ENCODE measurements around the gene MEGF8. TPM values are rescaled to one million over a fixed set of nuclear protein-coding genes. Genes with fewer than 3 reads are reported as not detected.
"Not testable (repeated sequence)": the region's sequence is repeated elsewhere in the genome, so short reads cannot be mapped to it uniquely, and the experiment has no call there.

The MEGF8 gene
- total RNA-seq, 1 experiment from 2014 or later = 22.9 TPM

DNA sequence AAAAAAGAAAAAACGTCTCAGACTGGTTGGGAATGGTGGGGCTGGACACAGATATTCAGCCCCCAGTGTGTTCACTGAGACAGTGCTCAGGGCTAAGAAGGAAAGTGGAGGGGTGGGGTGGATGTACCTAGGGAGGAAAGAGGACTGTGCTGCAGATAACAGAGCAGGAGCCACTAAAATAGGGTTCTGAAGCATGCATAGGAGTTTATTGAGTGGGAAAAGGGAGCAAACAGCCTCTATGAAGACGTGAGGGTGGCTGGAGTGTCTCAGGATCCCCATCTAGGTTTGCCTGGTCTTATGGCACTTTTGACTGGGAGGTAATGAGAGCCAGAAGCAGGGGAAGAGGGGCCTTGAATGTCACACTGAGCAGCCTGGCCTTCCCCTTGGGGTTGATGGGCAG is 3.4 kb downstream of the MEGF8 start:
- no peak for DNase-seq (ENCODE audit: low spot score)

DNA sequence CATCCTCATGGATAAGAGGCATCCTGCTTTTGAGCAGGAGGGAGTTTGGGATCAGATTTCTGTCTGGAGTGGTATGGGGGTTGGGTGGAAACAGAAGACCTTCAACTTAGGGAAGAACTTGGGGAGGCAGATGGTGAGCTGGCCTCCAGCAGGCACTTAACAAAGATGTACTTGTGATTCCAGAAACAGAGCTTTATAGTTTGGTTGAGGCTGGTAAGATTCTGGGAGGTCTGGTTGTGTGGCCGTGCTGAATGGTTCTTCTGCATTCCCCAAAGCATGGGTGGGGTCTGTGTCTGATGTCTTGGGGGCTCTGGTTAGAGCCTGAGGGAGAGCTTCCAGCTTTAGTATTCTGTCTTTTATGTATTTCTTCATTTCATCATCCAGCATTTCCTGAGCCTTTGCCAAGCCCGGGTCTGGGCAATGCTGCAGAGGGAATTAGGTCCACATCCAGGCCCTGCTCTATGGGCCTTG is 4.8 kb downstream of the MEGF8 start:
- DNase-seq (ENCODE audit: low spot score) = no peak

GRCh38 chr19:42331333-42331732 is 5.9 kb downstream of the MEGF8 start:
- not testable (repeated sequence) for DNase-seq (ENCODE audit: low spot score)

- no peak for DNase-seq (ENCODE audit: low spot score)
These were observed 6.6 kb downstream of the MEGF8 start for GRCh38 chr19:42332059-42332458.

GRCh38 chr19:42333018-42333417 is 7.6 kb downstream of the MEGF8 start:
- no peak for DNase-seq (ENCODE audit: low spot score)

- DNase-seq (ENCODE audit: low spot score) = no peak
These were observed 8.7 kb downstream of the MEGF8 start for GRCh38 chr19:42333975-42334696.

DNA sequence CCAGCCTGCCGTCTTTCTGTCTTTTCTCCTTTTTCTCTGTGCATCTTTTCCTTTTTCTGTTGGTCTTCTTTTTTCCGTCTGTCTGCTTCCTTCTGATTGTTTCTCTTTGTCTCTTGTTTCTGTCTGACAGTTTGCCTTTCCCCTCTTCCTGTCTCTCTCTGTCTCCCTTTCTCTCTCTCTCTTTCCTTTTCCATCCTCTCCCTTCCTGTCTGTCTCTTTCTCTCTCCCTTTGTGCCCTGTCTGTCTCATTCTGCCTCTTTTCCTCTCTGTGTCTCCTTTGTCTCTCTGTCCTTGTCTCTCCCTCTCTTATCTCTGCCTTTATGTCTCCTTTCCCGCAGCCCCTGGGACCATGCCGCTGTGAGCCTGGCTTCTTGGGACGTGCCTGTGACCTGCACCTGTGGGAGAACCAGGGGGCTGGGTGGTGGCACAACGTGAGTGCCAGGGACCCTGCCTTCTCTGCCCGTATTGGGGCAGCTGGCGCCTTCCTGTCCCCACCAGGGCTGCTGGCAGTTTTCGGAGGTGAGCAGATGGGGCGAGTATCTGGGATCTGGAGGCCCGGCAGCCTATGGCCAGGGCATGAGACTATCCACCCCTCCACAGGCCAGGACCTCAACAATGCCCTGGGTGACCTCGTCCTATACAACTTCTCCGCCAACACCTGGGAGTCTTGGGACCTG is 9.4 kb downstream of the MEGF8 start:
- DNase-seq (ENCODE audit: low spot score) = no peak

- DNase-seq (ENCODE audit: low spot score) = no peak
These were observed 10.0 kb downstream of the MEGF8 start for GRCh38 chr19:42335374-42335936.

DNA sequence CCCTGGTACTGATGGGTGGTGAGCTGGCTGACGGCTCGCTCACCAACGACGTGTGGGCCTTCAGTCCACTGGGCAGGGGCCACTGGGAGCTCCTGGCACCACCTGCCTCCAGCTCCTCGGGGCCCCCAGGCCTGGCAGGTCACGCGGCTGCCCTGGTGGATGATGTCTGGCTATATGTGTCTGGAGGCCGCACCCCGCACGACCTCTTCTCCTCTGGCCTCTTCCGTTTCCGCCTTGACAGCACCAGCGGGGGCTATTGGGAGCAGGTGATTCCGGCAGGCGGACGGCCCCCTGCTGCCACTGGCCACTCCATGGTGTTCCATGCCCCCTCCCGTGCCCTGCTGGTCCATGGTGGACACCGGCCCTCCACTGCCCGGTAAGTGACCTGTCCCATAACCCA is 10.5 kb downstream of the MEGF8 start:
- DNase-seq (ENCODE audit: low spot score) = no peak

- not testable (repeated sequence) for DNase-seq (ENCODE audit: low spot score)
These were observed 13.9 kb downstream of the MEGF8 start for GRCh38 chr19:42339126-42339860.

DNA sequence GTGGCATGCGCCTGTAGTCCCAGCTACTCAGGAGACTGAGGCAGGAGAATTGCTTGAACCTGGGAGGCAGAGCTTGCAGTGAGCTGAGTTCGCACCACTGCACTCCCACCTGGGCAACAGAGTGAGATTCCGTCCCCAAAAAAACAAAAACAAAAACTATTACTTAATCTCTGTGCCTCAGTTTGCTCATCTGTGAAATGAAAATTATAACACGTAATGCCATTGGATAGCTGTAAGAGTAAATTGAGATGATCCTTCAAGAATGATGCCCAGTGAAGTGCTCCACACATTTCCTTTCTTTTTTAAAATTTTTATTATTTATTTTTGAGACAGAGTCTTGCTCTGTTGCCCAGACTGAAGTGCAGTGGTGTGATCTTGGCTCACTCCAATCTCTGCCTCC is 14.5 kb downstream of the MEGF8 start:
- not testable (repeated sequence) for DNase-seq (ENCODE audit: low spot score)

DNA sequence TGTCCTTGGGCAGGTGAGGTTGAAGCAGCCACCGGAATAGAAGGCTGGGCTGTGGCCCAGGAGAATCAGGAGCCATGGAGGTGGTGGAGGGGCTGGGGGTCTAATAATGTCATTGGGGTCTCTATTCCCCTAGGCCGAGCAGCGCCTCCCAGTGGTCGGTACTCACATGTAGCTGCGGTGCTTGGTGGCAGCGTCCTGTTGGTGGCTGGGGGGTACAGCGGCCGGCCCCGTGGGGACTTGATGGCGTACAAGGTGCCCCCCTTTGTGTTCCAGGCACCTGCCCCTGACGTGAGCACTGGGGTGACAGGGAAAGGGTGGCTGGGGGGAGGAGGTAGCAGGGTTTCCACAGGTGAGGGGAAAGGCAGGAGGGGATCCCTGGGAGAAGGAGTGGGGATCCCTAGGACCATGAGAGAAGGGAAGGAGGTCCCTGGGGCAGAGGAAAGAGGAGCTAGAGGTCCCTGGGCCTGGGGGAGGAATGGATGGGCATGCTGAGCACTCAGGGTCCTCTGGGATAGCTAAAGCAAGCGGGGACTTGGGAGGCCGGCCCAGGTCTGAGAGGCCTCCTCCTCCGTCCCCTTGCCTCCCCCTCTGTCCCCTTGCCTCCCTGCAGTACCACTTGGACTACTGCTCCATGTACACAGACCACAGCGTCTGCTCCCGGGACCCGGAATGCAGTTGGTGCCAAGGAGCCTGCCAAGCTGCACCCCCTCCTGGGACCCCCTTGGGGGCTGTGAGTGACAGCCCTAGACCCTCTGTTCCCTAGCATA is 18.1 kb downstream of the MEGF8 start:
- DNase-seq (ENCODE audit: low spot score) = no peak

GRCh38 chr19:42344336-42344893 is 19.0 kb downstream of the MEGF8 start:
- no peak for DNase-seq (ENCODE audit: low spot score)

DNA sequence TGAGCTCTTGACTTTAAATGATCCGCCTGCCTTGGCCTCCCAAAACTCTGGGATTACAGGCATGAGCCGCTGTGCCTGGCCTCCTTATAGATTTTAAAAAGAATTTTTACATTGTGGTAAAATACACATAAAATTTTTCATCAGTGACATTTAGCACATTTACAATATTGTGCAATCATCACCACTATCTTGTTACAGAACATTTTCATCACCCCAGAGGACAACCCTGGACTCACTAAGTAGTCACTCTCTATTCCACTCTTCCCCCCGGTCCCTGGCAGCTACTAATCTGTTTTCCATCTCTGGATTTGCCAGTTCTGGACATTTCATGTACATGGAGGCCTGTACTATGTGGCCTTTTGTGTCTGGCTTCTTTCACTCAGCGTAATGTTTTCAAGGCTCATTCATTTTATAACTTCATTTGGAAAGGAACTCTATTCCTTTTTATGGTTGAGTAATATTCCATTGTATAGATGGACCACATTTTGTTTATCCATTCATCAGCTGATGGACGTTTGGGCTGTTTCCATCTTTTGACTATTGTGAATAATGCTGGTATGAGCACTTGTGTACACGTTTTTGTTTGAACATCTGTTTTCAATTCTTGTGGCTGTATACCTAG is 19.9 kb downstream of the MEGF8 start:
- DNase-seq (ENCODE audit: low spot score) = no peak

DNA sequence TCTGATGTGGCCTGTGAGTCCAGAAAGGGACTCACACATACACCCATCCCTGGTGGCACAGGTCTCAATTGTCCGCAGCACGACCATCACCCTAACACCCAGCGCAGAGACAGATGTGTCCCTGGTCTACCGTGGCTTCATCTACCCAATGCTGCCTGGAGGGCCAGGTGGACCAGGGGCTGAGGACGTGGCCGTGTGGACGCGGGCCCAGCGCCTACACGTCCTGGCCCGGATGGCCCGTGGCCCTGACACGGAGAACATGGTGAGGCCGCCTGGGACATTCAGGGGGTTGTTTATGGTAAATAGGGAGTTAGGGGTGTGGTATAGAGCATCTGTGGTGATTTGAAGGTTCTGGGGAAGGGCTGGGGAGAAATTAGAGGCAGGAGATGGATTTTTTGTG is 22.8 kb downstream of the MEGF8 start:
- DNase-seq (ENCODE audit: low spot score) = no peak

DNA sequence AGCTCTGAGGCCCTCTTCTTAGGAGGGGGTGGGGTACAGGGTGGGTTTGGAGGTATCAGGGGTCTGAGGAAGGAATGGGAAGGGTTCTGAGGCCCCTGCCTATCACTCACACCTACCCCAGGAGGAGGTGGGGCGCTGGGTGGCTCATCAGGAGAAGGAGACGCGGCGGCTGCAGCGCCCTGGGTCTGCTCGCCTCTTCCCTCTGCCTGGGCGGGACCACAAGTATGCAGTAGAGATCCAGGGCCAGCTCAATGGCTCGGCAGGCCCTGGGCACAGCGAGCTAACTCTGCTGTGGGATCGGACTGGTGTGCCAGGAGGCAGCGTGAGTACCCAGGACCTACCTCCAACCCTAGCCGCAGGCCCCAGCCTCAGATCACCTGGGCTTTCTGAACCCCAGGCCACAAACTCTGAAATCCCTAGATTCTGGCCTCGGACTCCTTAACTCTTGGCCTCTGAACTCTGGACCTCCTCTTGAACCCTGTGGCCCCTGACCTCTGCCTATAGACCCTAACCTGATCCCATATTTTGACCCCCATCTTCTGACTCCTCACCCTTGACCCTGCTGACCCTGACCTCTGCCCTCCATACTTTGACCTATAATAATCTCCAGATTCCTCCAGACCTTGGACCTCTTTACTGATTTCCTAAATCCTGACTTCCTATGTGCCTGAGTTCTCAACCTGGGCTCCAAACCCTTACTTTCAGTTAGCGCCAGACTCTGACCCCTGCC is 24.1 kb downstream of the MEGF8 start:
- DNase-seq (ENCODE audit: low spot score) = peak; percentile 30

DNA sequence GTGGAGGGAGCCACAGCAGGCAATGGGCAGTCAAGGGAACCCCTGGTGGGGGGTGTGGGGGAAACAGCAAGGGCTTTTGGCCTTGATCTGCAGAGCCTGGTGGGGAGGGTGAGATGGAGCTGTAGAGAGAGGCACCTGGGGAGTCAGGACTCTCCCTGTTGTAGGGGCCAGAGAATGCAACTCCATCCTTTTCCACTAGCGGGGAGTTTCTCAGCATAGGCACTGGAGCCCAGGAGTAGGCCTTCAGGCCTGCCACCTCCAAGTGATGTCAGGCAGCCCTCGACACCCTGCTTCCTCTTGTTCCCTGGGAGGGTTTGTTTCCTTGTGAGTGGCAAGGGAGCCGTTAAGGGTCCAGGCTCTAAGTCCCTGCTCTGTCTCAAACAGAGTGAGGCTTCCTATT is 25.0 kb downstream of the MEGF8 start:
- no peak for DNase-seq (ENCODE audit: low spot score)

DNA sequence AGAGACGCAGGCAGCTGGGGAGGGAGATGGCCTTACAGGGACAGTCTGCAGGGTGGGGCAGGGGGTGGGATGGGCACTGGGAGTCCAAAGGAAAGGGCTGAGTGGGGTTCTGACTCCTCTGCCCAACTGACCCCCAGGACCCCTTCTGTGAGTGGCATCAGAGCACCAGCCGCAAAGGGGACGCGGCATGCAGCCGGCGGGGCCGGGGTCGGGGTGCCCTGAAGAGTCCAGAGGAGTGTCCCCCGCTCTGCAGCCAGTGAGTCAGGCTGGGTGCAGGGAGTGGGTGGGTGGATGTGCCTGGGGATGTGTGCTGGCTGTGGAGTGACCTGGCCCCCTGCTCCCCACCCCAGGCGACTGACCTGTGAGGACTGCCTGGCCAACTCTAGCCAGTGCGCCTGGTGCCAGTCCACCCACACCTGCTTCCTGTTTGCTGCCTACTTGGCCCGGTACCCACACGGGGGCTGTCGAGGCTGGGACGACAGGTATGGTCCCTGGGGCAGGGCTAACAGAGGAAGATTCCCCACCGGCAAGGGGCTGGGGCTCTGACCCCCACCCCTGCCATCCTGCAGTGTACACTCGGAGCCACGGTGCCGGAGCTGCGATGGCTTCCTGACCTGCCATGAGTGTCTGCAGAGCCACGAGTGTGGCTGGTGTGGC is 25.8 kb downstream of the MEGF8 start:
- DNase-seq (ENCODE audit: low spot score) = no peak
